Gastrocnemius medialis (tissue), 4 donors: ENCODE results near the gene EVC2.

Experiments used
- CTCF ChIP-seq, 5 experiments: fragments of 450-650 bp in 3 of 5; fragments of 200-600 bp in 2 of 5; sonication (generic) in 2 of 5; IDR thresholded peaks in 4 of 5; conservative IDR thresholded peaks in 1 of 5; 1 replicate in 4 of 5; 2 replicates in 1 of 5; pipeline ENCODE4 v1.5.1; 2016 to 2019; ENCODE audit warnings: antibody characterized with exemption in 5 of 5, mild to moderate bottlenecking in 3 of 5, moderate library complexity in 3 of 5
- POLR2A ChIP-seq, 2 donors: fragments of 450-650 bp; IDR thresholded peaks; one replicate each; pipeline ENCODE4 v1.6.1; 2017; ENCODE audit warnings: antibody characterized with exemption in 2 of 2, mild to moderate bottlenecking in 2 of 2, moderate library complexity in 2 of 2

GRCh38 chr4:5568931-5569330 is 139.4 kb downstream of the EVC2 start:
- TF ChIP-seq CTCF (IDR thresholded peaks at IDR 0.05 in 4 of 5, conservative IDR thresholded peaks at IDR 0.05 in 1 of 5): no peak
- no peak for TF ChIP-seq POLR2A (IDR thresholded peaks at IDR 0.05)
